ENCODE measurements around the gene RDH5.

The RDH5 gene

DNA sequence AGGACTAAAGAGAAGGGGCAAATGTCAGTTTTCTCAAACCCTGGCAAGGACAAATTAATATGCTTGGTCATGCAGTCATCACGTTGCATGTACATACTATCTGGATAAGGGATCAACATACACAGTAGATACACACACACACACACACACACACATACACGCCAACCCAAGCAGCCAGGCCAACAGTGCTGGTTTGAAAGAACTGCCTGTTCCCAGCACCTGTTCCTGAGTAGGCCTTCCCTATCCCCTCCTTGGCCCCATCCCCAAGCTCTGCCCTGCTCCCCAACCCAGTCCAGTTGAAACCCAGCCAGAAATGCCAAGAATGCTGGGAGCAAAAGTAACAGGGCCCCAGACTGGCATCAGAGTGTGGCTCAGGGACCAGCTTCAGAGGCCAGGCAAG, 16.9 kb upstream of the RDH5 start:
- no peak for TF ChIP-seq CTCF (IDR thresholded peaks at IDR 0.05; ENCODE audit: low read depth, low read length)
- Histone ChIP-seq H3K27ac (no peak overlapping the region), H3K4me3 (ENCODE audit: low read depth, low read length) (no peak overlapping the region), H3K27me3 (ENCODE audit: insufficient read depth, low read depth, severe bottlenecking) (no peaks in the 10 kb centered on the region), H3K36me3 (no peaks in the 10 kb centered on the region), H3K9me3 (ENCODE audit: severe bottlenecking) (no peaks in the 10 kb centered on the region)
- DNase-seq = no peak

- H3K36me3 ChIP-seq = no peaks in the 10 kb centered on the region
- no peaks in the 10 kb centered on the region for H3K9me3 ChIP-seq (ENCODE audit: severe bottlenecking)
- H3K4me3 ChIP-seq (ENCODE audit: low read depth, low read length) = no peak overlapping the region
- TF ChIP-seq CTCF (IDR thresholded peaks at IDR 0.05; ENCODE audit: low read depth, low read length) = no peak
- no peak for DNase-seq
- H3K27me3 ChIP-seq (ENCODE audit: insufficient read depth, low read depth, severe bottlenecking) = no peaks in the 10 kb centered on the region
- H3K27ac ChIP-seq = no peak overlapping the region
Observed at GRCh38 chr12:55703901-55704761, 16.1 kb upstream of the RDH5 start.

- no peaks in the 10 kb centered on the region for H3K36me3 ChIP-seq
- H3K4me3 ChIP-seq (ENCODE audit: low read depth, low read length) = no peak overlapping the region
- DNase-seq = no peak
- H3K27ac ChIP-seq = no peak overlapping the region
- no peaks in the 10 kb centered on the region for H3K27me3 ChIP-seq (ENCODE audit: insufficient read depth, low read depth, severe bottlenecking)
- H3K9me3 ChIP-seq (ENCODE audit: severe bottlenecking) = no peaks in the 10 kb centered on the region
- no peak for TF ChIP-seq CTCF (IDR thresholded peaks at IDR 0.05; ENCODE audit: low read depth, low read length)
Observed at GRCh38 chr12:55704824-55705718, 15.1 kb upstream of the RDH5 start.

DNA sequence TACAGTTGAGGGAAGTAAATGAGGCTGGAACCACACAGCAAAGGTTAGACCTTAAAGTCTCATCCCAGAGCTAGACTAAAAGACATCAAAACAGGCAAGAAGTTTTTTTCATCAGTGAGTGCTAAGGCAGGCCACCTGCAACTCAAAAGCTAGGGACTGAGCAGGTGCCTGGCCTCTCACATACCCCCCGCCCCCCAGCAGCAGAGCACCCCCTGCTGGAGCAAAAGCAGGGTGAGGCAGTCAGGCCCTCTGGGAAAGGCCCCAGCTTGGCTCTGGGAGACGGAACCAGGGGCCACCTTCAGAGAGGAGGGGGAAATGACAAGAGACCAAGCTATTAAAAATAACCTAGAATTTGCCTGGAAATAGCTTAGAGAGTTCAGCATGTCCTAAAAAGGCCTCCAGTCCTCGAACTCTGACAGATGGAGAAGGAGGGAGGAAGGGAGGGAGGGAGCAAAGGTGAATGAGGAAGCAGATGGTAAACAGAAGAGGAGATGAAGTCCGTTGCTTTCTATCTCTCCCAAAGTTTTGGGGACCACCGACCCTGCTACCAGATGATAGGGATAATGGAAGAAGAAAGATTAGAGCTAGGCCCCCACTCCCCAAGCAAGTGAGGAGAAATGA, 14.3 kb upstream of the RDH5 start:
- Histone ChIP-seq H3K9me3 (ENCODE audit: severe bottlenecking) (no peaks in the 10 kb centered on the region), H3K4me3 (ENCODE audit: low read depth, low read length) (no peak overlapping the region), H3K36me3 (no peaks in the 10 kb centered on the region), H3K27ac (no peak overlapping the region), H3K27me3 (ENCODE audit: insufficient read depth, low read depth, severe bottlenecking) (no peaks in the 10 kb centered on the region)
- peak; percentile 50 for DNase-seq
- peak; percentile 65 for TF ChIP-seq CTCF (IDR thresholded peaks at IDR 0.05; ENCODE audit: low read depth, low read length)

- no peak for DNase-seq
- Histone ChIP-seq H3K36me3 (no peaks in the 10 kb centered on the region), H3K27me3 (ENCODE audit: insufficient read depth, low read depth, severe bottlenecking) (no peaks in the 10 kb centered on the region), H3K9me3 (ENCODE audit: severe bottlenecking) (no peaks in the 10 kb centered on the region), H3K4me3 (ENCODE audit: low read depth, low read length) (peak overlapping the region; percentile 72), H3K27ac (no peak overlapping the region)
- no peak for TF ChIP-seq CTCF (IDR thresholded peaks at IDR 0.05; ENCODE audit: low read depth, low read length)
Observed at GRCh38 chr12:55706568-55707218, 13.5 kb upstream of the RDH5 start.

Data from WERI-Rb-1 (cell line).